HG02763 (cell line): ENCODE results near the gene ERCC6L.

Source experiments
- ATAC-seq: cut with Tn5 transposase; IDR thresholded peaks from one replicate; pipeline ENCODE4 v1.9.1; 2021; ENCODE audit warnings: mild to moderate bottlenecking, moderate library complexity; ENCODE audit not compliant: unreplicated experiment

Gene ERCC6L

GRCh38 chrX:72169008-72169728, 69.7 kb downstream of the ERCC6L start:
- ATAC-seq = no peak

- no peak for ATAC-seq
Observed at GRCh38 chrX:72165551-72165950, 73.3 kb downstream of the ERCC6L start.

- no peak for ATAC-seq
Observed at GRCh38 chrX:72159769-72160168, 79.1 kb downstream of the ERCC6L start.

GRCh38 chrX:72158773-72159172, 80.1 kb downstream of the ERCC6L start:
- ATAC-seq = no peak
